OCI-LY7 (cell line): ENCODE data around the gene MACROD2. TPM values are rescaled to one million over a fixed set of nuclear protein-coding genes. Genes with fewer than 3 reads are reported as not detected.

Experiments used
- BruUV-seq: library from RNA; stranded (reverse); fragments of 400-500 nt; replicated peaks from 2 replicates; lab custom pipeline; 2021; lab: Mats Ljungman, UMichigan
- CTCF ChIA-PET: fragments of 300-600 bp; sonication (Branson Sonifier 250); formaldehyde crosslinking; loops from one replicate; lab custom pipeline; 2022; ENCODE audit warnings: antibody characterized with exemption; ENCODE audit not compliant: unreplicated experiment; lab: Charles Lee
- POLR2A ChIA-PET: fragments of 300-600 bp; sonication (Branson Sonifier 250); formaldehyde crosslinking; loops from one replicate; lab custom pipeline; 2022; ENCODE audit warnings: antibody characterized with exemption; lab: Charles Lee
- DNase-seq: peaks from one replicate; pipeline ENCODE4 v3.0.0-alpha.2; 2015; ENCODE audit warnings: low spot score
- H2AFZ ChIP-seq: fragments of 200-600 bp; sonication (generic), shearing (Covaris generic); 2 replicates; pipeline ENCODE4 v1.6.1; 2014; ENCODE audit warnings: mild to moderate bottlenecking, antibody characterized with exemption, low read length, moderate library complexity
- H3K27ac ChIP-seq: fragments of 200-600 bp; sonication (generic); 2 replicates; pipeline ENCODE4 v1.5.1; 2014; ENCODE audit warnings: mixed run types, low read depth, mild to moderate bottlenecking, moderate library complexity, low read length, inconsistent platforms; ENCODE audit not compliant: poor library complexity, severe bottlenecking
- H3K36me3 ChIP-seq: fragments of 200-600 bp; sonication (generic); 2 replicates; pipeline ENCODE4 v1.6.1; 2014; ENCODE audit warnings: mild to moderate bottlenecking, antibody characterized with exemption, low read length, moderate library complexity, mixed read lengths; ENCODE audit not compliant: insufficient read depth
- H3K4me1 ChIP-seq: fragments of 200-600 bp; sonication (generic); 2 replicates; pipeline ENCODE4 v1.5.1; 2014; ENCODE audit warnings: mild to moderate bottlenecking, low read length; ENCODE audit not compliant: insufficient read depth, poor library complexity, severe bottlenecking
- H3K4me2 ChIP-seq: fragments of 200-600 bp; sonication (generic); 2 replicates; pipeline ENCODE4 v1.6.1; 2014; ENCODE audit warnings: mild to moderate bottlenecking, low read length
- H3K4me3 ChIP-seq: fragments of 200-600 bp; sonication (generic); 2 replicates; pipeline ENCODE4 v1.5.1; 2014; ENCODE audit warnings: mild to moderate bottlenecking, low read depth, low read length; ENCODE audit not compliant: poor library complexity, severe bottlenecking
- H3K79me2 ChIP-seq: fragments of 200-600 bp; sonication (generic); 2 replicates; pipeline ENCODE4 v1.6.1; 2016; ENCODE audit warnings: low read depth, mild to moderate bottlenecking, low read length, moderate library complexity, mixed read lengths; ENCODE audit not compliant: insufficient read depth
- H3K9me2 ChIP-seq: fragments of 200-600 bp; sonication (generic); 2 replicates; pipeline ENCODE4 v1.6.1; 2016; ENCODE audit warnings: mild to moderate bottlenecking, low read length, mixed read lengths; ENCODE audit not compliant: insufficient read depth
- H3K9me3 ChIP-seq: fragments of 200-600 bp; sonication (generic); 2 replicates; pipeline ENCODE4 v1.6.1; 2014; ENCODE audit warnings: mild to moderate bottlenecking, mixed run types, low read length, mixed read lengths
- H4K20me1 ChIP-seq: fragments of 200-600 bp; sonication (generic); 2 replicates; pipeline ENCODE4 v1.6.1; 2014; ENCODE audit warnings: mild to moderate bottlenecking, antibody characterized with exemption, low read length, moderate library complexity, mixed read lengths; ENCODE audit not compliant: insufficient read depth
- EZH2phosphoT487 ChIP-seq: fragments of 200-600 bp; sonication (generic); IDR thresholded peaks from 2 replicates; pipeline ENCODE4 v1.6.1; 2018; ENCODE audit warnings: low read depth, borderline replicate concordance, mild to moderate bottlenecking, mixed run types, antibody characterized with exemption, low read length, moderate library complexity, mixed read lengths
- intact Hi-C: fragments of 100-400 bp; cut with micrococcal nuclease; formaldehyde crosslinking; loops from one replicate; pipeline ENCODE4 v1.10.0; 2022; ENCODE audit not compliant: unreplicated experiment
- total RNA-seq, 2 experiments: library from RNA; depleted of rRNA in 1 of 2; stranded (reverse); fragments of >200 nt in 1 of 2; shearing (Covaris generic) in 1 of 2; gene quantifications; 2 replicates each; pipeline ENCODE4 v1.2.3, GENCODE V29; 2014 to 2022
- TF ChIP-seq, protein P1 (sequence below): fragments of 200-600 bp; sonication (generic); conservative IDR thresholded peaks from 2 replicates; pipeline ENCODE4 v1.5.1; 2014; ENCODE audit warnings: mild to moderate bottlenecking, antibody characterized with exemption, low read length, moderate library complexity, mixed read lengths

Gene MACROD2
- total RNA-seq, 2 experiments from 2014 or later = 0.09 to 4.5 TPM

DNA sequence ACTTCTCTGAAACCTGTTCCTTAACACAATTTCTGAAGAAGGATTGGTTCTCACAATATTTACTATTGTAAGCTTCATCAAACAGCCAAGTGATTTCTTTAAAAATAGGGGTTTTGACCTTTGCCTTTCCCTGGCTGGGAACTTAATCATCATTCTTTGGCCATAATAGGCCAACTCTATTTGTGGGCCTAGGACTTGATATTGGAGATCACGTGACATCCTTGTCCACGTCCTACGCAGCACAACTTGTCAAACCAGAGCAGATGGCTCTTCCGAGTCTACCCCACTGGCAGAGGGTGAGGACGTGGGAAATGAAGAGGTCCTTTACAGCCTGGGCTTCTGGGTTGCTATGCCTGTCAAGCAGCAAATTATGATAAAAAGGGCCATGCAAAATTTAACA, 1547.3 kb downstream of the MACROD2 start:
- Histone ChIP-seq H2AFZ (no peak overlapping the region), H3K36me3 (no peaks in the 10 kb centered on the region), H3K4me3 (no peak overlapping the region), H4K20me1 (no peaks in the 10 kb centered on the region), H3K27ac (no peak overlapping the region), H3K4me2 (no peak overlapping the region), H3K9me3 (no peaks in the 10 kb centered on the region), H3K4me1 (no peaks in the 10 kb centered on the region), H3K79me2 (no peaks in the 10 kb centered on the region), H3K9me2 (no peaks in the 10 kb centered on the region)
- ChIA-PET POLR2A (no interaction called here), CTCF (no interaction called here)
- DNase-seq = no peak
- intact Hi-C loops = no loop called here
- TF ChIP-seq, protein P1, sequence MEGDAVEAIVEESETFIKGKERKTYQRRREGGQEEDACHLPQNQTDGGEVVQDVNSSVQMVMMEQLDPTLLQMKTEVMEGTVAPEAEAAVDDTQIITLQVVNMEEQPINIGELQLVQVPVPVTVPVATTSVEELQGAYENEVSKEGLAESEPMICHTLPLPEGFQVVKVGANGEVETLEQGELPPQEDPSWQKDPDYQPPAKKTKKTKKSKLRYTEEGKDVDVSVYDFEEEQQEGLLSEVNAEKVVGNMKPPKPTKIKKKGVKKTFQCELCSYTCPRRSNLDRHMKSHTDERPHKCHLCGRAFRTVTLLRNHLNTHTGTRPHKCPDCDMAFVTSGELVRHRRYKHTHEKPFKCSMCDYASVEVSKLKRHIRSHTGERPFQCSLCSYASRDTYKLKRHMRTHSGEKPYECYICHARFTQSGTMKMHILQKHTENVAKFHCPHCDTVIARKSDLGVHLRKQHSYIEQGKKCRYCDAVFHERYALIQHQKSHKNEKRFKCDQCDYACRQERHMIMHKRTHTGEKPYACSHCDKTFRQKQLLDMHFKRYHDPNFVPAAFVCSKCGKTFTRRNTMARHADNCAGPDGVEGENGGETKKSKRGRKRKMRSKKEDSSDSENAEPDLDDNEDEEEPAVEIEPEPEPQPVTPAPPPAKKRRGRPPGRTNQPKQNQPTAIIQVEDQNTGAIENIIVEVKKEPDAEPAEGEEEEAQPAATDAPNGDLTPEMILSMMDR = no peak
- TF ChIP-seq EZH2phosphoT487 = no peak
- BruUV-seq = no TSS peak

DNA sequence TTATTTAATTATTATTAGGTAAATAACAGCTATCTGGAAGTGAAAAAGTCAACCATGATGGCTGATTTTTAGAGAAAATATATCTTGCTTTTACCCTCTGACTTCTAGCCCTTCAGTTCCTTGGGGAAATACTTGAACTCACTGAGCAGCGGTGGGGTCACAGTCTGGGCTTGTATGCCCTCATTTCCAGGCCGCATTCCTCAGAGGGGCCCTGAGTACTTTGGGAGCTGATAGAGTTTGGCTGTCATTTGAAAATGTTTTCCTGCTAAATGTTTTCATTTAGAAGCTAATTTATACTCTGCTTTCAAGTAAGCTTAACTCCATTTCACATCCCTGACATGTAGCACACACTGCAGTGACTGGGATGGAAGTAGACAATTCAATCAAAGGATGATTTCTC, 1549.4 kb downstream of the MACROD2 start:
- H3K27ac ChIP-seq = no peak overlapping the region
- H3K79me2 ChIP-seq = no peaks in the 10 kb centered on the region
- H3K4me1 ChIP-seq = no peaks in the 10 kb centered on the region
- no peaks in the 10 kb centered on the region for H4K20me1 ChIP-seq
- no peaks in the 10 kb centered on the region for H3K9me2 ChIP-seq
- no peak overlapping the region for H2AFZ ChIP-seq
- TF ChIP-seq, protein P1 = no peak
- TF ChIP-seq EZH2phosphoT487 = no peak
- CTCF ChIA-PET = no interaction called here
- POLR2A ChIA-PET = no interaction called here
- intact Hi-C loops = no loop called here
- no peak for DNase-seq
- H3K9me3 ChIP-seq = no peaks in the 10 kb centered on the region
- BruUV-seq = no TSS peak
- H3K36me3 ChIP-seq = no peaks in the 10 kb centered on the region
- no peak overlapping the region for H3K4me2 ChIP-seq
- no peak overlapping the region for H3K4me3 ChIP-seq

DNA sequence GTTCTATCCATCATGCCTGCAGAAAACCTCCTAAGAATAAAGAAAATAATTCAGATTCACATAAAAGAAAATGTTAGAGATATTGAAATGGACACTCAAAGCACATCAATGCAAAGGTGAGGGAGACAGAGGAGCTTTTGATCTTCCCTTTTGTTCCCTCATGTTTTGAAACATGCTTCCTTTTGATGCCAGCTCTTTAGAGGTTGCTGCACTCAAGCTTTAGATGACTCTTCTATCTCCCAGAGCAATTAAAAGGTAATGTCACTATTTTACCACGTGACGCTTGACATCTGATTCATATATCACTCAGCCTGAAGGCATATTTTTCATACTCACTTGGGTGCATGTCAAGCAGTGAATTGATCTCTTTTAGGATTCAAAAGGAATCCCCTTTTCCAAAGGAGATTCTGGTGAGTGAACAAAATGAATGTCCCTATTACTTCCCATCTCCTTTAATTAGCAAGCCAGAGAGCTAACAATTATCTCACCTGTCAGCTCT, 1551.3 kb downstream of the MACROD2 start:
- CTCF ChIA-PET = no interaction called here
- H3K9me2 ChIP-seq = no peaks in the 10 kb centered on the region
- no peaks in the 10 kb centered on the region for H3K79me2 ChIP-seq
- no peak overlapping the region for H2AFZ ChIP-seq
- H3K4me2 ChIP-seq = no peak overlapping the region
- no peaks in the 10 kb centered on the region for H3K4me1 ChIP-seq
- no peaks in the 10 kb centered on the region for H3K9me3 ChIP-seq
- no peaks in the 10 kb centered on the region for H4K20me1 ChIP-seq
- TF ChIP-seq, protein P1 = no peak
- no peak for TF ChIP-seq EZH2phosphoT487
- H3K36me3 ChIP-seq = no peaks in the 10 kb centered on the region
- H3K4me3 ChIP-seq = no peak overlapping the region
- intact Hi-C loops = no loop called here
- no peak overlapping the region for H3K27ac ChIP-seq
- POLR2A ChIA-PET = interaction anchor here (1.0 kb wide), 1 partner anchor 21 kb away, joined by 3 read pairs; no protein-coding TSS in a partner anchor
- DNase-seq = no peak
- no TSS peak for BruUV-seq
